ENCODE results near the gene AMPH.
A peak's percentile ranks its signal among the peaks of the same experiment; 100 is the strongest.

Gene AMPH

GRCh38 chr7:38477333-38477732, 153.8 kb downstream of the AMPH start:
- H3K36me3 ChIP-seq (ENCODE audit: control insufficient read depth in 4 of 4, insufficient read depth in 4 of 4, low read length in 3 of 4): no peaks in the 10 kb centered on the region
- ChIA-PET POLR2A (no interaction called here), CTCF (no interaction called here)
- no peaks in the 10 kb centered on the region for H3K4me1 ChIP-seq (ENCODE audit: control extremely low read depth in 1 of 4, control insufficient read depth in 4 of 4, insufficient read depth in 4 of 4, low read length in 3 of 4)
- no peak overlapping the region for H3K27ac ChIP-seq (ENCODE audit: insufficient read depth in 1 of 2, low read depth in 1 of 2, low read length in 2 of 2, poor library complexity in 1 of 2, severe bottlenecking in 2 of 2)
- H3K27me3 ChIP-seq (replicated peaks in 2 of 5; ENCODE audit: control insufficient read depth in 4 of 5, insufficient read depth in 5 of 5, low read length in 4 of 5): no peaks in the 10 kb centered on the region
- peaks cover 0 to 7% (median 2%) of the 10 kb centered on the region in 5 experiments for H3K9me3 ChIP-seq (ENCODE audit: control extremely low read depth in 1 of 5, control insufficient read depth in 4 of 5, insufficient read depth in 2 of 5, low read depth in 1 of 5, low read length in 4 of 5)
- no peak for DNase-seq
- no CpG with 5 or more reads among the region's 1 CpG for WGBS (ENCODE audit: insufficient coverage)
- H3K4me3 ChIP-seq (ENCODE audit: control insufficient read depth in 1 of 7, extremely low read depth in 1 of 7, insufficient read depth in 4 of 7, low read depth in 2 of 7, low read length in 6 of 7): no peak overlapping the region

DNA sequence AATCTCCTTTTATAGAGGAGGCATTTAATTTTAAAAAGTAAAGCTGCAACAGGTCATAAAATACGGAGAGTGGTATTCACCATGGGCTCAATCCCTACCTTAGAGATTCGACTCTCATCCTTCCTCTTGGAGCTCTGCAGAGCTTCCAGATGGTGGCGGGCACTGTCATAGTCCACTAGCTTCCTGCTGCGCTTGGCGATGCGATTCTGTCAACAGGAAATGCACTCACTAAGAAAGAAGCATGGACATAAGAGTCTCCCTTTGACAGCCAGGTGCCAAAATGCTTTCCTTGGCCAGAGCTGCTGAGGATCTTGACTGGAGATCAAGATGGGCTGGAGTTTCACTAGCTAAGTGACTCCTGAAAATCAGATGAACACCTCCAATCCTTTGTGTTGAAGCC, 154.4 kb downstream of the AMPH start:
- CTCF ChIA-PET: no interaction called here
- Histone ChIP-seq H3K9me3 (ENCODE audit: control extremely low read depth in 1 of 5, control insufficient read depth in 4 of 5, insufficient read depth in 2 of 5, low read depth in 1 of 5, low read length in 4 of 5) (peaks cover 0 to 6% (median 1%) of the 10 kb centered on the region in 5 experiments), H3K4me3 (ENCODE audit: control insufficient read depth in 1 of 7, extremely low read depth in 1 of 7, insufficient read depth in 4 of 7, low read depth in 2 of 7, low read length in 6 of 7) (no peak overlapping the region), H3K27ac (ENCODE audit: insufficient read depth in 1 of 2, low read depth in 1 of 2, low read length in 2 of 2, poor library complexity in 1 of 2, severe bottlenecking in 2 of 2) (no peak overlapping the region), H3K4me1 (ENCODE audit: control extremely low read depth in 1 of 4, control insufficient read depth in 4 of 4, insufficient read depth in 4 of 4, low read length in 3 of 4) (no peaks in the 10 kb centered on the region), H3K27me3 (replicated peaks in 2 of 5; ENCODE audit: control insufficient read depth in 4 of 5, insufficient read depth in 5 of 5, low read length in 4 of 5) (no peaks in the 10 kb centered on the region), H3K36me3 (ENCODE audit: control insufficient read depth in 4 of 4, insufficient read depth in 4 of 4, low read length in 3 of 4) (no peaks in the 10 kb centered on the region)
- DNase-seq: no peak
- POLR2A ChIA-PET: no interaction called here
- 88% methylated on average over 6 of the region's 6 CpGs for WGBS (ENCODE audit: insufficient coverage)

GRCh38 chr7:38465956-38466355, 165.2 kb downstream of the AMPH start:
- H3K27ac ChIP-seq (ENCODE audit: insufficient read depth in 1 of 2, low read depth in 1 of 2, low read length in 2 of 2, poor library complexity in 1 of 2, severe bottlenecking in 2 of 2): no peak overlapping the region
- no peak for DNase-seq
- 100% methylated on average over 6 of the region's 6 CpGs for WGBS (ENCODE audit: insufficient coverage)
- POLR2A ChIA-PET: no interaction called here
- no peaks in the 10 kb centered on the region for H3K36me3 ChIP-seq (ENCODE audit: control insufficient read depth in 4 of 4, insufficient read depth in 4 of 4, low read length in 3 of 4)
- CTCF ChIA-PET: no interaction called here
- H3K9me3 ChIP-seq (ENCODE audit: control extremely low read depth in 1 of 5, control insufficient read depth in 4 of 5, insufficient read depth in 2 of 5, low read depth in 1 of 5, low read length in 4 of 5): no peaks in the 10 kb centered on the region
- no peaks in the 10 kb centered on the region for H3K27me3 ChIP-seq (replicated peaks in 2 of 5; ENCODE audit: control insufficient read depth in 4 of 5, insufficient read depth in 5 of 5, low read length in 4 of 5)
- peaks cover 0 to 4% (median 1%) of the 10 kb centered on the region in 4 experiments for H3K4me1 ChIP-seq (ENCODE audit: control extremely low read depth in 1 of 4, control insufficient read depth in 4 of 4, insufficient read depth in 4 of 4, low read length in 3 of 4)
- H3K4me3 ChIP-seq (ENCODE audit: control insufficient read depth in 1 of 7, extremely low read depth in 1 of 7, insufficient read depth in 4 of 7, low read depth in 2 of 7, low read length in 6 of 7): no peak overlapping the region

DNA sequence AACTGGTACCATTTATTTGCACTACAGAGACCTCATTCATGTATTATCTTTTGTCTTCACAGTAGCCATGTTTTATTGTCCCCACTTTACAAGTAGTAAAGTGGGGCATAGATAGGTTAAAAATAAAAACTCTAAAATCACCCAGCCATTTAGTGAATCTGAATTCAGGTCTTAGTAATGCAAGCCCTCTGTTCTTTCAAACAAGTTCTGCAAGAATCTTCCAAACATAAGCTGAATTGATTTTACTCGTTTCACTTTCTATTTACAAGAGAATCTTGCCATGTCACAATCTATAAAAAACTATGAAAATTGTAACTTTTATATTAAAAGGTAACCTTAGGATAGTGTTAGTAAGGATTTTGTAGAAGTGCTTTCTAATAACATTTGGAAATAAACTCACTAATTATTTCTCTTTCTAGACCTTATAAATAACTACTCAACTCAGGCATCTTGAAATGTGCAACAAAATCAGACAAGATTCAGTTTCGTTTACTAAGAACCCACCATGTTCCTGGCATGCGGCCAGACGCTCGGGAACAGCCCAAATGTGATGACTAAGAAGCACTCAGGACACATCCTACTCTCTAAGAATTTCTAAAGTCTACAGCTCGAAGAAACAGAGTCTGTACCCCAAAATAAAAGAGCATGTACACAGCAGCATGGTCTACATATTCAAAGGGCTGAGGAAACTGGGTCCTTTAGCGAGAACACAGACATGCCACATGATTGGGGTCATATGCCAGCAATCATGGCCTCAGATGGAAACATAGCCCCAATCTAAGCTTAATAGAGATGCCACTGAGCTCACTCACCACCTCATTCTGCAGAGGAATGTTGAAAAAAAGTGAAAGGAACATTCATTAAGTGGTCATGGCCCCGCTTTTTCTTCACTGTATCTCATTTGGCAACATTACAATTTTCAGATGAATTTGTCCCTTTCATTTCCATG, 167.6 kb downstream of the AMPH start:
- Histone ChIP-seq H3K27ac (ENCODE audit: insufficient read depth in 1 of 2, low read depth in 1 of 2, low read length in 2 of 2, poor library complexity in 1 of 2, severe bottlenecking in 2 of 2) (no peak overlapping the region), H3K36me3 (ENCODE audit: control insufficient read depth in 4 of 4, insufficient read depth in 4 of 4, low read length in 3 of 4) (no peaks in the 10 kb centered on the region), H3K4me1 (ENCODE audit: control extremely low read depth in 1 of 4, control insufficient read depth in 4 of 4, insufficient read depth in 4 of 4, low read length in 3 of 4) (peaks cover 0 to 4% (median 1%) of the 10 kb centered on the region in 4 experiments), H3K9me3 (ENCODE audit: control extremely low read depth in 1 of 5, control insufficient read depth in 4 of 5, insufficient read depth in 2 of 5, low read depth in 1 of 5, low read length in 4 of 5) (peaks cover 0 to 3% (median 0%) of the 10 kb centered on the region in 5 experiments), H3K27me3 (replicated peaks in 2 of 5; ENCODE audit: control insufficient read depth in 4 of 5, insufficient read depth in 5 of 5, low read length in 4 of 5) (no peaks in the 10 kb centered on the region), H3K4me3 (ENCODE audit: control insufficient read depth in 1 of 7, extremely low read depth in 1 of 7, insufficient read depth in 4 of 7, low read depth in 2 of 7, low read length in 6 of 7) (peak overlapping the region in 1 of 7 experiments; percentile 32)
- ChIA-PET CTCF (no interaction called here), POLR2A (no interaction called here)
- WGBS (ENCODE audit: insufficient coverage): 56% methylated on average over 6 of the region's 8 CpGs
- peak; percentile 39 to 86 (median 72) for DNase-seq

DNA sequence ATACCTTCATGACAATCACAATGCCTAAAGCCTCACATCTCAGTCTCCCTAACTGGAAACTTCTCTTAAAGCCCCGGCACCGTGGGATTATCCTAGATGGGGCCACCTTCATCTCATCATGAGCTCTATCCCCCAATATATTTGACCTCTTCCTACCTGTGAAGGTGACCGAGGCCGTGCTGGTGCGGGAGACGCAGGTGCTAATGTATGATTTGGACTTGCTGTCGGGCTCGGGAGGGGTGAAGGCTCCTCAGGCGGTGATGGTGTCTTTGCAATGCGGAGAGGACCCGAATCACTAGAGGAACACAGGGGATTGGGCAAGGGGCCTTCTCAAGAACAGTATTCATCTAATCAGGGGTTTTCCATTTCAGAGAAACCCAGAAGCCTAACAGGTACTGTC, 168.4 kb downstream of the AMPH start:
- CTCF ChIA-PET: no interaction called here
- no peak for DNase-seq
- Histone ChIP-seq H3K4me3 (ENCODE audit: control insufficient read depth in 1 of 7, extremely low read depth in 1 of 7, insufficient read depth in 4 of 7, low read depth in 2 of 7, low read length in 6 of 7) (no peak overlapping the region), H3K4me1 (ENCODE audit: control extremely low read depth in 1 of 4, control insufficient read depth in 4 of 4, insufficient read depth in 4 of 4, low read length in 3 of 4) (peaks cover 0 to 4% (median 1%) of the 10 kb centered on the region in 4 experiments), H3K36me3 (ENCODE audit: control insufficient read depth in 4 of 4, insufficient read depth in 4 of 4, low read length in 3 of 4) (no peaks in the 10 kb centered on the region), H3K9me3 (ENCODE audit: control extremely low read depth in 1 of 5, control insufficient read depth in 4 of 5, insufficient read depth in 2 of 5, low read depth in 1 of 5, low read length in 4 of 5) (peaks cover 0 to 4% (median 0%) of the 10 kb centered on the region in 5 experiments), H3K27me3 (replicated peaks in 2 of 5; ENCODE audit: control insufficient read depth in 4 of 5, insufficient read depth in 5 of 5, low read length in 4 of 5) (no peaks in the 10 kb centered on the region), H3K27ac (ENCODE audit: insufficient read depth in 1 of 2, low read depth in 1 of 2, low read length in 2 of 2, poor library complexity in 1 of 2, severe bottlenecking in 2 of 2) (no peak overlapping the region)
- POLR2A ChIA-PET: no interaction called here
- WGBS (ENCODE audit: insufficient coverage): 100% methylated on average over 11 of the region's 11 CpGs

- Histone ChIP-seq H3K27ac (ENCODE audit: insufficient read depth in 1 of 2, low read depth in 1 of 2, low read length in 2 of 2, poor library complexity in 1 of 2, severe bottlenecking in 2 of 2) (no peak overlapping the region), H3K36me3 (ENCODE audit: control insufficient read depth in 4 of 4, insufficient read depth in 4 of 4, low read length in 3 of 4) (no peaks in the 10 kb centered on the region), H3K9me3 (ENCODE audit: control extremely low read depth in 1 of 5, control insufficient read depth in 4 of 5, insufficient read depth in 2 of 5, low read depth in 1 of 5, low read length in 4 of 5) (peaks cover 0 to 5% (median 0%) of the 10 kb centered on the region in 5 experiments), H3K4me3 (ENCODE audit: control insufficient read depth in 1 of 7, extremely low read depth in 1 of 7, insufficient read depth in 4 of 7, low read depth in 2 of 7, low read length in 6 of 7) (no peak overlapping the region), H3K27me3 (replicated peaks in 2 of 5; ENCODE audit: control insufficient read depth in 4 of 5, insufficient read depth in 5 of 5, low read length in 4 of 5) (no peaks in the 10 kb centered on the region), H3K4me1 (ENCODE audit: control extremely low read depth in 1 of 4, control insufficient read depth in 4 of 4, insufficient read depth in 4 of 4, low read length in 3 of 4) (no peaks in the 10 kb centered on the region)
- WGBS (ENCODE audit: insufficient coverage): no CpG with 5 or more reads among the region's 7 CpGs
- ChIA-PET CTCF (no interaction called here), POLR2A (no interaction called here)
- DNase-seq: no peak
Observed at GRCh38 chr7:38461887-38462286, 169.3 kb downstream of the AMPH start.

DNA sequence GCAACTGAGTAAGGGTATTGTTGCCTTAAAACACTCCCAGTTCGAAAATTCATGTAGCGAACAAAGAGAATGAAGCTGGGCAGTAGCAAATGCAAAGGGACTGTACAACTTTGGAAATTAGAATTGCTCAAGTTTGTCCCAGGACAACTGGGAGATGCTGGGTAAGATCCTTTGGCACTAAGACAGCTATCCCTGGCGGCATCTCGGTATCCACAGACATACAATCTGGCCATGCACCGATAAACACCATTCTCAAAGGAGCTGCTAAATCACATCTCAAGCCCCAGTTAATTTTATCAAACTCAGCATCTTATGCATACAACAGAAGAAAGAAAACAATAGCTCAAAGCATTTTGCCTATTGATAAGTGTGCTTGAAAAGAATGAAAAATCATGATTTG, 177.3 kb downstream of the AMPH start:
- Histone ChIP-seq H3K9me3 (ENCODE audit: control extremely low read depth in 1 of 5, control insufficient read depth in 4 of 5, insufficient read depth in 2 of 5, low read depth in 1 of 5, low read length in 4 of 5) (peaks cover 0 to 5% (median 0%) of the 10 kb centered on the region in 5 experiments), H3K27me3 (replicated peaks in 2 of 5; ENCODE audit: control insufficient read depth in 4 of 5, insufficient read depth in 5 of 5, low read length in 4 of 5) (no peaks in the 10 kb centered on the region), H3K36me3 (ENCODE audit: control insufficient read depth in 4 of 4, insufficient read depth in 4 of 4, low read length in 3 of 4) (no peaks in the 10 kb centered on the region), H3K4me1 (ENCODE audit: control extremely low read depth in 1 of 4, control insufficient read depth in 4 of 4, insufficient read depth in 4 of 4, low read length in 3 of 4) (no peaks in the 10 kb centered on the region), H3K4me3 (ENCODE audit: control insufficient read depth in 1 of 7, extremely low read depth in 1 of 7, insufficient read depth in 4 of 7, low read depth in 2 of 7, low read length in 6 of 7) (no peak overlapping the region), H3K27ac (ENCODE audit: insufficient read depth in 1 of 2, low read depth in 1 of 2, low read length in 2 of 2, poor library complexity in 1 of 2, severe bottlenecking in 2 of 2) (no peak overlapping the region)
- ChIA-PET POLR2A (no interaction called here), CTCF (no interaction called here)
- DNase-seq: no peak
- 100% methylated on average over 2 of the region's 5 CpGs for WGBS (ENCODE audit: insufficient coverage)

All from common myeloid progenitor, CD34-positive (primary cell).